HG02884 (cell line): ENCODE measurements around the gene TMEM269.

ENCODE experiments used
- ATAC-seq: cut with Tn5 transposase; IDR thresholded peaks from one replicate; pipeline ENCODE4 v1.9.1; 2021; ENCODE audit warnings: mild to moderate bottlenecking, moderate library complexity; ENCODE audit not compliant: unreplicated experiment

The TMEM269 gene

DNA sequence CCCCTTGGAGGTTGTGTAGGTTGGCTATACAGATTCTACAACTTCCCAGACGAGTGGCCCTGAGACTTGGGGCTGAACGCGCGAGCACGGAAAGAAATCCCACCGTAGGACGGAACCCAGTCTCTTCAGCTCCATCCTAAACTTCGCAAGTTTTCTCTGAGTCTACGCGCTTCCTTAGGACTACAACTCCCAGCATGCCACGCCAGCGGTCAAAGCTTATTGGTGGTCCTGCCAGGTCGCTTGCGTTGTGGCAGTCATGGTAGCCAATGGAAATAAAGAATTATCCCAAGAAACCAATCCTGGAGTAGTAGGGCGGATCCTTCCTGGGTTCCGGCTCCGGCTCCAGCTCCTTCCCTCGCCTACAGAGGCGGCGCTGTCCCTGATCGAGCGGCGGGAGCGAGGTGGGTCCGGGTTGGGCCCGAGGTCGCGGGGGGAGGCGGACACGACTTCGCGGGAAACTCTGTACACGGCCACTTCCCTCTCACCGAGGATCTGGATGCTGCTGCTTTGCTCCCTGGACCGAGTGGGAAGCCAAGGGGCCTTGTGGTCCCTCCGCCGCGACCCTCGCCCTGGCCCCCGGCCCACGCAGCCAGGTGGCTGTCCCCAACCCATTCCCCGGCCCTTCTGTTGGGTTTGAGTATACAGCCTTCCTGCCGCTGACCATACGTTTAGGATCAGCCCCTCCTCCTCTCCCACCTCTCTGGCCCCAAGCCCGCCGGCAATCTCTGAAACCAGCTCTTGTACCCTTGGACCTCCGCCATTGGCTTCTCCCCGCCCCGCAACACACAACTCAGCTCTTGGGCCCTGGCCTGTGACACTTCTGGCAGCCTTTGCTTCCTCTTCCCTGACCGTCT, 61.7 kb downstream of the TMEM269 start, which contains the start of gene ZNF691:
Gene ZNF691 (plus strand): TSS at position 357 of the 854 bp plus-strand sequence. CDS start 3,046 bp downstream, outside the sequence.
- ATAC-seq, result peak; percentile 86

DNA sequence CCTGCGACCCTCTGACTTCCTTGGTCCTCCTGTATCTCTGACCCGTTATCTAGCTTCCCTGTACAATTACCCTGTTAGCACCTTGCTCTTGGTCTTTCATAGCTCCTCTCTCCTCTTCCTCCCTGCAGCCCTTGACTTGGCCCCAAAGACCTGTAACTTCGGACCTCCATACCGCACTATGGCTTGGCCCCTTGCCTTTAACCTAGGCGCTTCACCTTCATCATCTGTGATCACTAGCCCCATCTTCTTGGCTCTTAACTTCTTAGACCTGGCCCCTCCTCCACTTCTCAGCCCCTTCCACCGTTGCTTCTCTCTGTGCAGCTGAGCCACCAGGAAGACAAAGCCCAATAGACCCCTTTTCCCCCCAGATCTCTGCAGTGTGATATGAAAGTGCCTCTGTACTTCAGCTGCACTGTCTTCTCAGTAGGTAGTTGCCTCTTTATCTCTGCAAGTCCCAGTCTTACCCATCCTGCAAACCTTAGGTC, 62.4 kb downstream of the TMEM269 start:
- no peak for ATAC-seq

GRCh38 chr1:42847721-42848460, 63.1 kb downstream of the TMEM269 start:
- ATAC-seq, result no peak

DNA sequence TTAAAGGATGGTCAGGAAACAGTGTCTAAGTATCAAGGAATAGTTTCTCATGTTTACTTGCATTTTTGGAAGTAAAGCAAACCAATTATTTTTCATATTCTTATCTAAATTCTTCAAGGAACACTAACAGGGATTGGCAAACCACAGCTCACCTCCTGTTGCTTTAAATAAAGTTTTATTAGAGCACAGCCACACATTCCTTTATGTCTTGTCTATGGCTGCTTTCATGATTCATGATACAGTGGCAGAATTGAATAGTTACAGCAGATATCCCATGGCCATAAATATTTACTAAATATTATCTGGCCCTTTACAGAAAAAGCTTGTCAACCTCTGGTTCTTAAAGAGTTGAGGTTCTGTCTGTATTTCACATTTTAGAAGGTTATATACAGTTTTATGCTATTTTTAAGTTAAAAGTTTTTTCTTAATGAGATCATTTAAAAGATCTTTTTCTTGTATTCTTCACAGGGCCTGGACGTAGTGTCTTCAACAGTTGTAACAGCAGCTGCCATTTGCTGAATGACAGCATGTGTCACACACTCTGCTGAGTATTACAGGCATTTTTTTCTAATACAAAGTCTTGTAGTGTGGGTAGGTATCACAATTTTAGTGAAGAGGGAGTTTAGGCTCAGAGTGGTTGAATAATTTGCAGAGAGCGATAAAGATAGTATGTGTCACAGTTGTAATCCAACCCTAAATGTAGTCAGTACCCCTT, 64.2 kb downstream of the TMEM269 start:
- no peak for ATAC-seq

DNA sequence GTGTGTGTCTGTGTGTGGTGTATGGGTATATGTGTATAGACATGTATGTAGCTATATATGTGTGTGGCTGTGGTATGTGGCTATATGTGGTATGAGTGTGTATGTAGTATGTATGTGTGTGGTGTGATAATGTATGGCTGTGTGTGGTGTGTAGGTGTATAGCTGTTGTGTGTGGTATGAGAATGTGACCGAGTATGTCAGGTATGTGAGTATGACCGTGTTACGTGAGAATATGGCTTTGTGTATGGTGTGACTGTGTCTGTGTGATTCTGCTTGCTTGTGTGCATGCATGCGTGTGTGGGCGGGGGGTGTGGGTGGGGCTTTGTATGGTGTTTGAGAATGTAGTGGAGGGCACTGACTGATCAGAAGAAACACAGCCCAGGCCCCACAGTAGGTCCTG, 65.2 kb downstream of the TMEM269 start:
- no peak for ATAC-seq
